Pancreas (tissue), 10 donors: Measurements from ENCODE around the gene FBXO4. TPM values are rescaled to one million over a fixed set of nuclear protein-coding genes. Genes with fewer than 3 reads are reported as not detected.
"Not testable (repeated sequence)": the region's sequence is repeated elsewhere in the genome, so short reads cannot be mapped to it uniquely, and the experiment has no call there.

Source experiments
- ATAC-seq, 4 donors: fragments of 200-7000 bp; cut with Tn5 transposase; one replicate each; pipeline versions ENCODE4 v1.8.0 to v1.9.1; 2020; ENCODE audit warnings: mild to moderate bottlenecking in 4 of 4, moderate library complexity in 4 of 4
- DNase-seq, 6 donors: peaks; one replicate each; pipeline ENCODE4 v3.0.0-alpha.2; 2020
- FAIRE-seq: peaks from 2 replicates; lab custom pipeline; 2012; peaks lifted over from hg19 to GRCh38; lab: Jason Lieb, UNC
- H3K27ac ChIP-seq, 4 donors: fragments of 200-600 bp; sonication (generic); 1 replicate in 3 of 4; 2 replicates in 1 of 4; pipeline versions ENCODE4 v1.5.0 to v1.8.0; 2020
- H3K27me3 ChIP-seq, 4 donors: fragments of 200-600 bp; one replicate each; pipeline ENCODE4 v1.8.0; 2021
- H3K36me3 ChIP-seq, 3 donors: fragments of 200-600 bp; sonication (generic) in 1 of 3; one replicate each; pipeline versions ENCODE4 v1.5.0 to v1.8.0; 2020 to 2021
- H3K4me1 ChIP-seq, 3 donors: fragments of 200-600 bp; one replicate each; pipeline ENCODE4 v1.8.0; 2021
- H3K4me3 ChIP-seq, 4 donors: fragments of 200-600 bp; sonication (generic) in 2 of 4; one replicate each; pipeline versions ENCODE4 v1.5.0 to v1.8.0; 2020 to 2021
- H3K9me3 ChIP-seq, 4 donors: fragments of 200-600 bp; one replicate each; pipeline ENCODE4 v1.8.0; 2021
- CTCF ChIP-seq, 4 donors: fragments of 200-600 bp; sonication (generic) in 3 of 4; IDR thresholded peaks; one replicate each; pipeline versions ENCODE4 v1.5.0 to v1.8.0; 2021; ENCODE audit warnings: antibody characterized with exemption in 4 of 4
- WGBS, 2 donors: extraction: QIAGEN DNeasy Blood & Tissue Kit; methylation state at CpG; one replicate each; pipeline ENCODE4 v1.1.7; 2013; 5-methylcytosine and 5-hydroxymethylcytosine counted together
- intact Hi-C, 3 donors: fragments of 100-400 bp; cut with DNase I; formaldehyde crosslinking; loops; one replicate each; pipeline versions ENCODE4 v1.11.1 to v1.14.2; 2022
- polyA plus RNA-seq, 2 donors: library from polyadenylated mRNA; stranded (reverse); fragments of 200-250 nt; gene quantifications; one replicate each; pipeline ENCODE4 v1.2.3, GENCODE V29; 2013
- total RNA-seq, 6 donors: library from RNA; stranded (reverse); fragmentation: NEBNext Ultra II Directional in 4 of 6; extraction: Animal tissue kit (Norgen Biotek cat#: 25700) in 4 of 6; gene quantifications; one replicate each; pipeline versions ENCODE4 v1.2.1 to v1.2.4, GENCODE V29; 2021 to 2023
- donor health status: healthy with polysubstance abuse.
- donor health status: DM: no; HTN: no; CAD: no; lungs with moderate emphysema.
- donor health status: DM: no; HTN: no; CAD: no.
- donor health status: control.
- donor health status: control.
- donor health status: Bipolar disorder and iron deficiency.
- donor health status: DM: yes; HTN: yes; CAD: no.
- donor health status: DM: no; HTN: no; CAD: no.
- donor health status: DM: no; HTN: no; CAD: no.
- donor health status: DM: yes; HTN: yes; CAD: no.

The FBXO4 gene
- total and polyA plus RNA-seq, 8 donors, result 6.8 to 12.6 (median 9.7) TPM

- no peaks in the 10 kb centered on the region for H3K9me3 ChIP-seq
- H3K27ac ChIP-seq, result no peak overlapping the region
- ATAC-seq (no peak), FAIRE-seq (no peak), DNase-seq (no peak)
- no peak overlapping the region for H3K4me3 ChIP-seq
- H3K36me3 ChIP-seq, result no peaks in the 10 kb centered on the region
- H3K4me1 ChIP-seq, result no peaks in the 10 kb centered on the region
- intact Hi-C loops, result no loop called here
- TF ChIP-seq CTCF (IDR thresholded peaks at IDR 0.05), result no peak
- WGBS, 2 donors, result 81 to 82% methylated on average over 3 of the region's 3 CpGs
- H3K27me3 ChIP-seq, result no peaks in the 10 kb centered on the region
These were observed 48.0 kb downstream of the FBXO4 start for GRCh38 chr5:41973087-41973486.

GRCh38 chr5:41973887-41974286 is 48.8 kb downstream of the FBXO4 start:
- 49 to 52% methylated on average over 2 of the region's 2 CpGs for WGBS, 2 donors
- DNase-seq, result no peak

GRCh38 chr5:41978676-41979075 is 53.6 kb downstream of the FBXO4 start:
- H3K27me3 ChIP-seq, result no peaks in the 10 kb centered on the region
- H3K4me1 ChIP-seq, result no peaks in the 10 kb centered on the region
- ATAC-seq (no peak), FAIRE-seq (no peak), DNase-seq (no peak)
- no peaks in the 10 kb centered on the region for H3K36me3 ChIP-seq
- WGBS, 2 donors, result 49 to 56% methylated on average over 1 of the region's 1 CpG
- no peak for TF ChIP-seq CTCF (IDR thresholded peaks at IDR 0.05)
- no peak overlapping the region for H3K4me3 ChIP-seq
- no peaks in the 10 kb centered on the region for H3K9me3 ChIP-seq
- intact Hi-C loops, result no loop called here
- no peak overlapping the region for H3K27ac ChIP-seq

More at GRCh38 chr5:41973887-41974286, 48.8 kb downstream of the FBXO4 start:
- ATAC-seq (no peak), FAIRE-seq (no peak)
- Histone ChIP-seq H3K4me3 (no peak overlapping the region), H3K36me3 (no peaks in the 10 kb centered on the region), H3K27ac (no peak overlapping the region), H3K27me3 (no peaks in the 10 kb centered on the region), H3K4me1 (no peaks in the 10 kb centered on the region), H3K9me3 (no peaks in the 10 kb centered on the region)
- intact Hi-C loops, result no loop called here
- no peak for TF ChIP-seq CTCF (IDR thresholded peaks at IDR 0.05)

GRCh38 chr5:41980396-41980795 is 55.3 kb downstream of the FBXO4 start:
- intact Hi-C loops, result no loop called here
- TF ChIP-seq CTCF (IDR thresholded peaks at IDR 0.05), result no peak
- H3K27ac ChIP-seq, result no peak overlapping the region

GRCh38 chr5:41980870-41981269 is 55.8 kb downstream of the FBXO4 start:
- no peak for TF ChIP-seq CTCF (IDR thresholded peaks at IDR 0.05)
- ATAC-seq (no peak), DNase-seq (no peak), FAIRE-seq (no peak)
- no peak overlapping the region for H3K4me3 ChIP-seq
- no peaks in the 10 kb centered on the region for H3K36me3 ChIP-seq
- H3K27ac ChIP-seq, result no peak overlapping the region
- no peaks in the 10 kb centered on the region for H3K4me1 ChIP-seq
- H3K27me3 ChIP-seq, result no peaks in the 10 kb centered on the region
- intact Hi-C loops, result no loop called here
- no peaks in the 10 kb centered on the region for H3K9me3 ChIP-seq

More at GRCh38 chr5:41980396-41980795, 55.3 kb downstream of the FBXO4 start:
- Histone ChIP-seq H3K9me3 (no peaks in the 10 kb centered on the region), H3K4me3 (no peak overlapping the region), H3K36me3 (no peaks in the 10 kb centered on the region), H3K4me1 (no peaks in the 10 kb centered on the region), H3K27me3 (no peaks in the 10 kb centered on the region)
- FAIRE-seq (no peak), DNase-seq (no peak), ATAC-seq (no peak)
- 23 to 27% methylated on average over 2 of the region's 2 CpGs for WGBS, 2 donors

GRCh38 chr5:41982858-41983257 is 57.8 kb downstream of the FBXO4 start:
- H3K27ac ChIP-seq, intact Hi-C loops, H3K36me3 ChIP-seq, FAIRE-seq, H3K27me3 ChIP-seq, DNase-seq, H3K4me3 ChIP-seq, H3K9me3 ChIP-seq, H3K4me1 ChIP-seq, ATAC-seq: not testable (repeated sequence)
- WGBS, 2 donors, result 58 to 85% methylated on average over 2 of the region's 2 CpGs
